Stimulated activated CD4-positive, alpha-beta T cell treated with anti-CD3 and anti-CD28 coated beads, Interleukin-4, amount 100 ng/mL, for 4 hours (primary cell): ENCODE results near the gene NRCAM.
"Not testable (repeated sequence)": the region's sequence is repeated elsewhere in the genome, so short reads cannot be mapped to it uniquely, and the experiment has no call there.

Experiments
- DNase-seq, 2 experiments: peaks; one replicate each; pipeline ENCODE4 v3.0.0-alpha.2; 2020

Gene NRCAM

DNA sequence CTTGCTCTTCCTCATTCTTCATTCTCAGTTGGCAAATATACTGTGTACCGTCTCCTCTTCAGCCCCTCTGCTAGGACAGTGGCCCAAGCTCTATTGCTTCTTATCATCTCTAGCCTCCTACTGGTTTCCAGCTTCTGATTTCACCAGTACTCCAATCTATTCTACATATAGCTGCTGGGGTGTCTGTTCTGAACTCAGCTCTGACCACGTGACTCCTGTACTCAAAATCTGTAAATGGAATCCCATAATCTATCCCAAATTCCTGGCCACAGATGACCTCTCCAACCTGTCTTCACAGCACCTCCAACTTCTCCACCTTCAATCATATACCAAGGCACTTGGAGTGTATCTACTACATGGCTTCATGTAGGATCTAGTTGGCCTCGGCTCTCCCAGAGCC lies 152.9 kb downstream of the NRCAM start:
- no peak for DNase-seq

DNA sequence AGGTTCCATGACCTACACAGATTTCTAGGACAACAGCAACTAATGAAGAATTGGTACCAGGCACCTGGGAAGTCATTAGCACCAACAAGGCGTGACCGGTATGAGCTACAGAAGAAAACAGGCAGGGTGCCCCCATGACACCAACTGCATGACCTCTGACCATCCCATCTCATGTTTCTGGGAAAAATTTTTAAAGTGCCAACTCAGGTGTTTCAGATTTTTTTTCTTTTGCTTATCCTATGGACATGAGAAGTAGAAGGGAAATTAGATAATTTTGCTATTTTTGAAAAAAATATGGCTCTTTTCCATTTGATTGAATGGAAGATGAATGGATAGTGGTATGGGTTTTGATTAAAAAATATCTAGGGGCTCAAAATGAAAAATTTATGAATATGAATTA lies 154.8 kb downstream of the NRCAM start:
- no peak for DNase-seq

DNA sequence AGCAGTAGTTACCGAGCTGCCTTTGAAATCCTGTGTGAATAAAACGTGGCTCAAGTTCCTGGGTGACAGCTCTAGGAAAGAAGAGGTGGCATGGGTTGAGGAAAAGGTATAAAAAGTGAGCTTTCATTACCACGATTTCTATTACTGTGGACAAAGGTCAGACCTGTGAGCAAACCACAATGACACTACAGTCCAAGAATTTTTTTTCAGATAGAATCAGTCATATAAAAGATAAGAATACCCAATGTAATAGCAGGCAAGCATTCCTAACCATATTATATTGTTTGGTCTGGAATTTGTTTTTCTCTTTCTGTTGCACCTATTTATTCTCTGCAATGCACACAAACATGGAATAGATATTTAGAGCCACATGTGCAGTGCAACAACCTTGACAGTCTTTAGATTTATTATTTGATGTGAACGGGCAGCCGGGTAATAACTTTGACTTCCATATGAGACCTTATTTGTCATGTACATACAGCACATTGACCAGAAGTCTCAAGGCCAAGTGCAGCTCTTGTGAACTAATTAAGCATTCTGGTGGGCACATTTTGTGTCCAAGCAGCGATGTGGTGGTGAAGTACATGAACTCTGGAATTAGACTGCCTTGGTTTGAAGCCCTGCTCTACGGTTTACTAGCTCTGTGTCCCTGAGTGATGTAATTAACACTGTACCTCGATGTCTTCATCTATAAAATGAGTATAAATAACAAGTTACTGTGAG lies 156.8 kb downstream of the NRCAM start:
- no peak for DNase-seq

DNA sequence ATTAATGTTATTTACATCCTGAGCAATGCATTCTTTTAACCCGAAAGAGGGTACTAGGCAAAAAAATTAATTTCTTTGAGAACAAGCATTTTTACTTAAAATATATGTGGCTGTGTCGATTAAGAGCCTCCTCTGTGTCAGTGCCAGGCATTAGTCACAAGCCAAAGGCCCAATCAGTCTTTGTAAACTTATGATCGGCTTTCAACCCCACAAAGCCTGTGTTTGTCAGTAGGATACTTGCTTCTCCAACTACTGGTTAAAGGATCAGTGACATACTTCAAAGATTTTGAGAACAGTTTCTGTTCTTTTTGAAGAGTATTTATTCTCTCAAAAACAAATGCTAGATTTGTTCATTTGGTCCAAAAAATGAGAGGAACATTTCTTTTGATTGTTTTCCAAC lies 159.3 kb downstream of the NRCAM start:
- DNase-seq: no peak

DNA sequence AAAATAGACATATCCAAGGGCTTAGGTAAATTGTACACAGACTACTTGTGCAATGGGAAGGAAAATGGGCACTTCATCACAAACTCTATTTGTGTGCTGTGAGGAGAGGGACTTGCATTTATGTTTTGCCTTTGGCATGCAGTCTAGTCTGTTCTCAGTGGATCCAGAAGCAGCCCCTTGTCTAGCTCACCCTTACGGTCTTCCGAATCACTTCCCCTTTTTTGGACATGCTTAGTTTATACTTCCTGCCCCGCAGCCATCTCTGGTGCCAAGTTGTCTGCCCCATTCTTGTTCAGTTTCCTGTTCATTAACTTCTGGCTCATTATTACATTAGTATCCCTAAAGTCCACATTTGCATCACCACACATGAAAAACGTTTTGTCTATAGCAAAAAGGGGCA lies 161.6 kb downstream of the NRCAM start:
- no peak for DNase-seq

DNA sequence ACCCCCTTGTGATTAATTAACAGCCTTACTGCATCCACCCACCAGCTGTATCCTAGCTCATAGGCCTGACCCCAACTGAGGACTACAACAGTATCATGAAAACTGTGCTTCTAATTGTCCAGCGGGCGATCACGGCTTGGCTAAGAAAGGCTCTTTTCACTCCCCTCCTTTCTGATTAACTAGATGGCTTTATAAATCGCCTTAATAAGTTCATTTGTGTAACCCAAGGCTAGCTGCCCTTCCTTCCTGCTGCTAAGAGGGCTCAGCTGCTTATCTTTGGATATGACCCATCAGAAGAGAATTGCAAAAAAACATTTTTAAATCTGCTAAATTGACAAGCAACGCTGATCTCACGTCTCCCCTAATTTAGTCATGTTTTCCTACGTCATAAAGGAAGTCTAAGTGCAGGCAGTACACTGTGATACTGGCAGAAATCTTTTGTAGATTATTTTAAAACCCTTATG lies 163.1 kb downstream of the NRCAM start:
- no peak for DNase-seq

DNA sequence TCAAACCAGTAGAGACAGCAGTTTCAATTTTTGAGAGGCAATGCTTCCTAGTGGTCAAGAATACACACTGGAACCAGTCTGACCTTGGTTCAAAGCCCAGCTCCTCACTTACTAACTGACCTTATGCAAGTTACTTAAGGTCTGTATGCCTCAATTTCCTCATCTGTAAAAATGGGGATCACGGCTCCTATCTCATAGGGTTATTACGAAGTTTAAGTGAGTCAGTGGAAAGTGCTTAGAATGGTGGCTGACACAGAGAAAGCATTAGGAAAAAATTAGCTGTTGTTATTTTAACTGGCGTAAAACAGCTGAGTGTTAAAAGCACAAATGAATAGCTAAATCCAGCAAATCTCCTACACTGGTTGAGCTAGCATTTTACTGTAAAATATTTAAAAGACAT lies 163.7 kb downstream of the NRCAM start:
- no peak for DNase-seq

DNA sequence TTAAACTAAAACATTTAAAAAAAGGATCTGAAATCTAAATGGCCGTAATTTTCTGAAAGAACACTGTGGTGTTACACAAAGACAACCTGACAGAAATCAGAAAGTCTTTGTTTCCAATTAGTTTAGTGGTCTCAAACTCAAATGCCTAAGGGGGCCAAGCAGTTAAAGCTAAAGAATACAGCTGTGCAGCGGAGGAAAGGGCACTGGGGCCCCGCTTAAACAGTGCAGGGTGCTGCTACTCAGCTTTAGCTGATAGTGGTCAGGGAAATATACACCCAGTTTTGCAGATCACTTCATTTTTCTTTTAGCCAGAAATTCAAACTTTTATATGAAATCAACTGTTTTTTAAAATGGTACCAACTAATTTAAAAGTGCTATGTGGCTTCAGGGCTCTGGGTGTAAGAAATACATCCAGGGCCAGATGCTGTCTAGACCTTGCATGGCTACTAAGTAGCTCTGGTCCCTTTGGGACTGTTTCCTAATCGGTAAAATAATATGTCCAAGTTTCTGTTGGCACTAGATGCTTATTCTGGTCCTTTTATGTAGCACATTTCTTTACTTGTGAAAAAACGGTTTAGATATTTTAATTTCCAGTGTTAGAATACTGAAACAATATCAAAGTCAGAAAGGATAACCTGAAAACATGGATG lies 164.3 kb downstream of the NRCAM start:
- no peak for DNase-seq

DNA sequence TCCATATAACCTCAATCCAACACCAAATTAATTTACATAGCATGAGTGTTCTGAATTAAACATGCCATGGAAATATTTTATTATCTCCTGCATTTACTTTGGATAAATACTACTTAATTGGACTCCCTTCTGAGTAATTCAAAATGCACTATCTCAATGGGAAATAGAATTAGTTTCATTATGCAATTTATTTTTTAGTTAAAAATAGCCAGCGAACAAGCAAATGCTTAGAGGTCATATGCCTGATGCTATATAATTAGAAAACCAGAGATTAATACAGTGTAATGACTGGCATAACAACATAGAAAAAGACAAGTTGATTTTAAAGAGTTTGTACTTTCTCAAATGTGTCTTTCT lies 165.1 kb downstream of the NRCAM start:
- no peak for DNase-seq

DNA sequence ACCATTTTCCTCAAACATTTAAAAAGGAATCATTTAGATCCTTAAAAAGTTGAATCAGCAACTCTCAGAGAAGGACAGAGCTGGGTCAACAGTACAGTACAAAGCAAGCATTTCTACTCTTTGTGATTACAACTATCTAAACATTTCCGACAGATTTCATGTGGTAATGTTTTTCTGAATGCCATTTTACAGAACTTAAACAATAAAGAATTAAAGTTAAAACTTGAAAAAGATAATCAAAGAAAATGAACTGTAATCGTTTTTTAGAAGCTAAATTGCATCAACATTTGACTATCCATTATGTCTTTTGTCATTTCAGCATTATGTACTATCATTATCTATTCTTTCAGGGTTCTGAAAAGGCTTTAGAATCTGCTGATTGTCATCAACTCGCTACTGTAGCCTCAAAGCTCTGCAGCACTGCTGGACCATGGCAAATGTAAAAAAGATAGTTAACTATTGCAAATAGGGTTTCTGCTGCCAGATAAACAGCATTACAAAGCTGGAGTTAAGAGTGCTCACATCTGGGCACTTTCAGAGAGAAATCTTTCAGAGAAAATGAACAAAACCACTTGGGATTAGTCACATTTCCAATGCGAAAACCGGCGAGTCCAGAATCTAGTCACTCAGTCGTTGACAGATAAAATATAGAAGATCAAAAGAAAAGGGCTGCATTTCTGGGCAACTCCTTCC lies 165.6 kb downstream of the NRCAM start:
- DNase-seq: no peak

DNA sequence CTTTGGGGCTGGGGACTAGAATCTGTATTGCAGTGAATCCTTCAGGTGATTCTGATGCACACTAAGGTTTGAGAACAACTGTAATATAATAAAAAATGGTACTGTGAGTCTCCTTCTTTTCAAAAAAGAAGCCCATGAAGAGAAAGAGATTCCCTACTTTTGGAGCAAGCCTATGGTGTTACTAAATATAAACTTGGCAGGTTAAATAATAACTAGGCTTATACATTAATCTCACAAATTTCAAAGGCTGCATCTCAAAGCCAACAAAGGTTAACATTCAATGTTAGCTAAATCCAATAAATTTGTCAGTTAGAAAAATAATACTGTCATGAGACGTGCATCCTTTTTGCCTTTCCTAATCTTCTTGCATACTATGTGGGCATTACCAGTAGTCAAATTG lies 166.4 kb downstream of the NRCAM start:
- no peak for DNase-seq

DNA sequence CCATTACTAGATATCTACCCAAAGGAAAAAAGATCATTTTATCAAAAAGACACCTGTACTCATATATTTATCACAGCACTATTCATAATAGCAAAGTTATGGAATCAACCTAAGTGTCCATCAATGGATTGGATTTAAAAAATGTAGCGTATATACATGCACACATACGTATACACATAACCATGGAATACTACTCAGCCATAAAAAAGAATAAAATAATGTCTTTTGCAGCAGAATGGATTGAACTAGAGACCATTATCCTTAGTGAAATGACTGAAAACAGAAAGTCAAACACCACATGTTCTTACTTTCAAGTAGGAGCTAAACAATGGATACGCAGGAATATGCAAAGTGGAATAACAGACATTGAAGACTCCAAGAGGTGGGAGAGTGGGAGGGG lies 168.4 kb downstream of the NRCAM start:
- no peak for DNase-seq

DNA sequence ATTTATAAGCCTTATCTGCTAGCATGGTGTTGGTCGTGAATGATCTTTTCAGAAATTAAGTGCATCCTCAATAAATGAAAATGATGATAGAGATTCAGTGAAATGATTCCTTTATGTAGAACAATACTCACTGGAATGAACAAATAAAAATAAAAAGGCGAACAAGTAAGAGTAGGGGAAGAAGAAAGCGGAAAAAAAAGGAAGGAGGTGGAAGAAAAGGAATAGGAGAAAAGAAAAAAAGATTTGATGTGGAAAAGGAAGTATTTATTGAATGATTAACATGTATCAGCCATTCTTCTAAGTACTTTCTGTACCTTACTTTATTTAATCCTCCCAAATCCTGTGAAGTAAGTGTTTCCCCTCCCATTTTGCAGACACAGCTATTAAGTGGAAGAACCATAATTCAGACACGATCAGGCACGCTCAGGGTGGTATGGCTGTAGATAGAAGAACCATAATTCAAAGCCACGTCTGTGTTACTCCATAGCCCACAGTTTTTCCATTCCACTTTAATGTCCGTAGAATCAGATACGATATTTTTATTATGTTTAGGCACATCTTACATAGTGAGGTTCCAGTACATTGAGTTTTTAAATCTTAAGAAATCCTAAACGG lies 169.8 kb downstream of the NRCAM start:
- DNase-seq: no peak

DNA sequence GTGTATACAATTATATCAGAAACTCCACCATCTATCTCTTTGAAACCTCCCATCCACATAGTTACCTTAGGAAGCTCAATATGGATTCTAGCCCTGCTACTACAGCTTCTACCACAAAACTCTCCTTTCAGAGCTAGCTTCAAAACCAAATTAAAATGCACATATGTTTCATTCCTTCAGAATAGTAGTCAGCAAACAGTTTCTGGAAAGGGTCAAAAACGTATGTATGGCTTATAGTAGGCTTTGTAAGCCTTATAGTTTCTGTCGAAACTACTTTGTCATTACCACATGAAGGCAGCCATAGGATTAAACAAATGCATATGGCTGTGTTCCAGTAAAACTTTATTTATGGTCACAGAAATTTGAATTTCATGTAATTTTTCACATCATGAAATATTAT lies 170.5 kb downstream of the NRCAM start:
- no peak for DNase-seq

DNA sequence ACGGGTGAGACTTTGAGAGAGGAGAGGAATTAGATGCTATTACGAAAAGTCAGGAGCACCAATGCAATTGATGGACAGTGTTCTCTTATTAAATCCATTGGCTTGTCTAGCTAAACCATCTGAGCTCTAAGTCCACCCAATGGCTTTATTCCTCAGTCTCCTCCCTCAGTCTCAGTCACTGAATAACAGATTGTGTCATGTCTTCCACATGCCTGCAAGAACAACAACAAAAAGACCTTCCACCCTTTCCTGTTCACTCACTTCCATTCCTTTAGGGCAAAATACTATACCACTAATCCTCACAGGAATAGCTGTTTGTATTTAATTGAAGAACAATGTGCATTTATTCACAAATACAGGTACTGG lies 171.2 kb downstream of the NRCAM start:
- DNase-seq: no peak

DNA sequence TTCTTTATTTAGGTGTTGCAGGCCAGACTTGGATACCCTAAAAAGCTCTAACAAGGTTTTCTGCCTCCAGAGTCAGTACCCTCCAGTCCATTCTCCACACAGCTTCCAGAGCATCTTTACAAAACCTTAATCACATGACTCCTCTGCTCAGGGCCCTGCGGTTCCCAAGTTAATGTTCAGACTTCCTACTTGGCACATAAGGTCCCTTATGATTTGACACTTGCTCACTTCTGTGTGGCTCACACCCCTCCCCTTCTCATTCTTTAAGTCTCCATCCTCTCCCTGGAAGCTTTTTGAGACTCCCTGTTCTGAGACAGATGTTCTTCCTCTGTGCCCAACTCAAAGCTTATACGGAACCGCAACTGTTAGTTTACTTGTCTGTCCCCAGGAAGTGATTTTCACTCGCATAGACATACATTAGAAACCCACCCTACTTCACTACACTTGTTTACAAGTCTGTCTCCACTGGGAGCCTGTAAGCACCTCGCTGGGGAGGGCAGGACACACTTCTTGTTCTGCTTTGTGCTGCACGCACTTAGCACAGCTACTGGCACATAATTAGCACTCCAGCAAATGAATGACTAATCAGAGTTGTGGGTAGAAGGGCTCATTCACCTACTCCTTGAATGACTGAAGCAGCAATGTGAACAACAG lies 171.8 kb downstream of the NRCAM start:
- no peak for DNase-seq

DNA sequence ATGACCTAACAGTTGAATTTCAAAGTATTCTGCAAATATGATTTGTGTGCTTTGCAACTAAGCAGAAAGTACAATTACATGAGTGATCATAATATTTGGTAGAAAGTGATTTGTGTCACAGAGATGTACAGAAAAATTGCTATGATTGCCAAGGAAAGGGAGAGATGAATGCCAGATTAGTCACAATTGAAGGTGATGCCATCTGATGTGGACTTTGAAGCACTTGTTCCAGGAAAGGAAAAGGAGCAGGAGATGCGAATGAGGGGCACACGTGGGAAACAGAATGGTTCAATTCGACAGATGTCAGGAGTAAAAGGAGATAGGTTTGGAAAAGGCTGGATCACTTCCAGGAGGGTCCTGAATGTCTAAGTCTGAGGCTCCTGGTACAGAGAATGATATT lies 173.0 kb downstream of the NRCAM start:
- no peak for DNase-seq

DNA sequence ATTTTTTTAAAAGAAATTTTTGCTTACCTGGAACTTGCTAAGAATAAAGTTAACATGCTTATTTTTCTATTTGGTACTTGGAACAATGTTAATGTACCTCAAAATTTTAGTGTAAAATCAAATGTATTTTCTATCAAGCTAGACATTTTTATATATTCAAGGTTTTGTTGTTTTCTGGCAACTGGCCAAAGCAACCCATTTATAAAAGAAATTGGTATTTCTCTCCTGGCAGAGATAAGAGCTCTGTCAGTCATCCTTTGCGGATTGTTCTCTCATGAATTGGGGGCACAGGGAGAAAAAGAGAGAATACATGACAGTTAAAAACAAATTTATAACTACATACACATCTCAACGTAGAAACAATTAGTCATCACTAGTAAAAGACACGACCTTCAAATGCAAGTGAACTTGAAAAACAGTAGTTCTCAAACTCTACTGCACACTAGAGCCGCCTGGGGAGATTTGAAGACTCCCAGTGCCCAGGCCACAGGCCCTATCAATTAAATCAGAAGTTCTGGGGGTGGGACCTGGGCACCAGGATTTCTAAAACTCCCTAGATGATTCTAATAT lies 173.7 kb downstream of the NRCAM start:
- no peak for DNase-seq

DNA sequence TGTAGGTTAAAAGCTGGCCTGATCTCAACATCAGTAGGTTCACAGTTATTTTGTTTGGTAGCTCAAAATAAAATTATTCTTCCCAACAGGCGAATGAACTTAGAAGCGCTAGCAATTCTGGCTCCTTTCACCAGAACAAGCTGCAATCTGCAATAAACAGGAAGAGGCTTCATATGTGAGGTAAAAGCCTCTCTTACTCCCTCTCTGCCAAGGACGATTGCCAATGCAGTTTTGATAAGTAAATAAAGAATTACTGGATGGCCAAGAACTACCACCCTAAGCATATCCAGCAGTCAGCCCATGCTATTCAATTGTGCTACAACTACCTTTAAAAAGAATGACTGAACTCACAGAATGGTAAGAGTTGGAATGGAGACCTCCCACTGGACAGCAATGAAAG lies 176.1 kb downstream of the NRCAM start:
- no peak for DNase-seq

DNA sequence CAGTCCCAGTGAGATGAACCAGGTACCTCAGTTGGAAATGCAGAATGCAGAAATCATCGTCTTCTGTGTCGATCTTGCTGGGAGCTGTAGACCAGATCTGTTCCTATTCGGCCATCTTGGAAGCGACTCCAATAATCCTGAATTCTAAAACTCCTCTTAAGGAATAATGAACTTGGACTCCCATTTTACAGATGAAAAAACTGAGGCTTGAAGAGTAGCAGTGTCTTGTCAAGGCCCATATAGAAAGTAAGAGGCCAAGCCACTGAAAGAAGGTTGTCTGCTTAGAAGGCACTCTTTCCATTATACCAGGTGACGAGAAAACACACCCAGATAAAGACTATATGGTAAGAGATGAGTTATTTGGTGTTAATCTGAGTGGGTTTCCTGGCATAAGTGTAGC lies 177.5 kb downstream of the NRCAM start:
- no peak for DNase-seq

DNA sequence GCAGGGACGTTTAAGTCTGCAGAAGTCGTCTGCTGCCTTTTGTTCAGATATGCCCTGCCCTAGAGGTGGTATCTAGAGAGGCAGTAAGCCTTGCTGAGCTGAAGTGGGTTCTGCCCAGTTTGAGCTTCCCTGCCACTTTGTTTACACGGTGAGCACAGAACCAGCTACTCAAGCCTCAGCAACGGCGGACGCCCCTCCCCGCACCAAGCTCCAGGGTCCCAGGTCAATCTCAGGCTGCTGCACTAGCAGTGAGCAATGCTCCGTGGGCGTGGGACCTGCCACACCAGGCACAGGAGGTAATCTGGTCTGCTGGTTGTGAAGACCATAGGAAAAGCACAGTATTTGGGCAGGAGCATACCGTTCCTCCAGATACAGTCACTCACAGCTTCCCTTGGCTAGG lies 178.0 kb downstream of the NRCAM start:
- no peak for DNase-seq

DNA sequence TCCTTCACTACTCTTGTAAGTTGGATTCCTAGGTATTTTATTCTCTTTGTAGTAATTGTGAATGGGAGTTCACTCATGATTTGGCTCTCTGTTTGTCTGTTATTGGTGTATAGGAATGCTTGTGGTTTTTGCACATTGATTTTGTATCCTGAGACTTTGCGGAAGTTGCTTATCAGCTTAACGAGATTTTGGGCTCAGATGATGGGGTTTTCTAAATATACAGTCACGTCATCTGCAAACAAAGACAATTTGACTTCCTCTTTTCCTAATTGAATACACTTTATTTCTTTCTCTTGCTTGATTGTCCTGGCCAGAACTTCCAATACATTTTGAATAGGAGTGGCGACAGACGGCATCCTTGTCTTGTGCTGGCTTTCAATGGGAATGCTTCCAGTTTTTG lies 181.8 kb downstream of the NRCAM start:
- DNase-seq: not testable (repeated sequence)

DNA sequence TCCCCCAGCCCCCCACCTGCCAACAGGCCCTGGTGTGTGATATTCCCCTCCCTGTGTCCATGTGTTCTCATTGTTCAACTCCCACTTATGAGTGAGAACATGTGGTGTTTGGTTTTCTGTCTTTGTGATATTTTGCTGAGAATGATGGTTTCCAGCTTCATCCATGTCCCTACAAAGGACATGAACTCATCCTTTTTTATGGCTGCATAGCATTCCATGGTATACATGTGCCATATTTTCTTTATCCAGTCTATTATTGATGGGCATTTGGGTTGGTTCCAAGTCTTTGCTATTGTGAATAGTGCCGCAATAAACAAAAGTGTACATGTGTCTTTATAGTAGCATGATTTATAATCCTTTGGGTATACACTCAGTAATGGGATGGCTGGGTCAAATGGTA lies 183.3 kb downstream of the NRCAM start:
- DNase-seq: not testable (repeated sequence)
